OCI-LY7 (cell line): ENCODE data around the gene GRIA4.

Source experiments
- CTCF ChIP-seq: fragments of 200-600 bp; sonication (generic); conservative IDR thresholded peaks from 2 replicates; pipeline ENCODE4 v1.5.1; 2014; ENCODE audit warnings: mild to moderate bottlenecking, antibody characterized with exemption, low read length, moderate library complexity, mixed read lengths
- EZH2phosphoT487 ChIP-seq: fragments of 200-600 bp; sonication (generic); IDR thresholded peaks from 2 replicates; pipeline ENCODE4 v1.6.1; 2018; ENCODE audit warnings: low read depth, borderline replicate concordance, mild to moderate bottlenecking, mixed run types, antibody characterized with exemption, low read length, moderate library complexity, mixed read lengths

- TF ChIP-seq CTCF, result no peak
- TF ChIP-seq EZH2phosphoT487, result no peak
Observed at GRCh38 chr11:105738986-105739795, 129.3 kb downstream of the GRIA4 start.
